ENCODE results near the gene PMCH. TPM values are rescaled to one million over a fixed set of nuclear protein-coding genes. Genes with fewer than 3 reads are reported as not detected.
"Not testable (repeated sequence)": the region's sequence is repeated elsewhere in the genome, so short reads cannot be mapped to it uniquely, and the experiment has no call there.

PMCH gene
- total and polyA plus RNA-seq, 10 of the 15 experiments (the other 5 are each of a cell fraction or from before 2014, with no cell fraction given): 0.35 to 2.1 (median 0.83) TPM; not detected in 4

DNA sequence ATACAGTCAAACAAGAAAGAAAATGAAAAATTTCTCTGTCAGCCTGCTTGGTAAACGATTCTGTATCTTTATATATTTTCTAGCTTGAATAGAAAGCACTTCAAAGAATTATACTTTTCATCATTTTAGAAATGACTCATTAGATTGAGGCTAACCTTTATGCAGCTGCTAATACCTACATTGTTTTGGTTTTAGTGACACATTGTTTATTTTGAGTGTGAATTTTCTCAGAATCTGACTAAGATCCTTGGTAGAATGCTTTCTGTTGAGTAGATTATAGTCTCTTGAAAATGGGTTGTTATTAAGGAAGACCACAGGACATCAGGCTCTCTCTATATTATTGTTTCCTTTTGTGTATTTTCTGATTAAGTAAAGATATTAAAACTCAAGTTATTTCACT, at the start of gene PMCH (continued):
- TF ChIP-seq, protein P1, sequence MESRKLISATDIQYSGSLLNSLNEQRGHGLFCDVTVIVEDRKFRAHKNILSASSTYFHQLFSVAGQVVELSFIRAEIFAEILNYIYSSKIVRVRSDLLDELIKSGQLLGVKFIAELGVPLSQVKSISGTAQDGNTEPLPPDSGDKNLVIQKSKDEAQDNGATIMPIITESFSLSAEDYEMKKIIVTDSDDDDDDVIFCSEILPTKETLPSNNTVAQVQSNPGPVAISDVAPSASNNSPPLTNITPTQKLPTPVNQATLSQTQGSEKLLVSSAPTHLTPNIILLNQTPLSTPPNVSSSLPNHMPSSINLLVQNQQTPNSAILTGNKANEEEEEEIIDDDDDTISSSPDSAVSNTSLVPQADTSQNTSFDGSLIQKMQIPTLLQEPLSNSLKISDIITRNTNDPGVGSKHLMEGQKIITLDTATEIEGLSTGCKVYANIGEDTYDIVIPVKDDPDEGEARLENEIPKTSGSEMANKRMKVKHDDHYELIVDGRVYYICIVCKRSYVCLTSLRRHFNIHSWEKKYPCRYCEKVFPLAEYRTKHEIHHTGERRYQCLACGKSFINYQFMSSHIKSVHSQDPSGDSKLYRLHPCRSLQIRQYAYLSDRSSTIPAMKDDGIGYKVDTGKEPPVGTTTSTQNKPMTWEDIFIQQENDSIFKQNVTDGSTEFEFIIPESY (IDR thresholded peaks at IDR 0.05): no peak
- TF ChIP-seq BACH1 (IDR thresholded peaks at IDR 0.05; ENCODE audit: borderline replicate concordance) (0 out of 2 replicates have a peak, but pooled peaks have one; percentile 17), ZBED1 (IDR thresholded peaks at IDR 0.05; ENCODE audit: borderline replicate concordance) (peak; percentile 71; the same call in 1 of the 2 replicates), TCF12 (IDR thresholded peaks at IDR 0.05; ENCODE audit: low read depth, low read length) (0 out of 2 replicates have a peak, but pooled peaks have one; percentile 43), SP1 (IDR thresholded peaks at IDR 0.05; ENCODE audit: low read depth, low read length) (no peak), CTCF (IDR thresholded peaks at IDR 0.05 in 2 of 3, conservative IDR thresholded peaks at IDR 0.05 in 1 of 3; ENCODE audit: control insufficient read depth in 2 of 3, extremely low read depth in 1 of 3, insufficient read depth in 1 of 3, low read depth in 3 of 3, low read length in 3 of 3) (no peak), ZNF207 (IDR thresholded peaks at IDR 0.05; ENCODE audit: borderline replicate concordance) (no peak), PAX5 (IDR thresholded peaks at IDR 0.05; ENCODE audit: borderline replicate concordance, low read depth, low read length) (no peak), RUNX3 (IDR thresholded peaks at IDR 0.05; ENCODE audit: low read length) (peak; percentile 86)

- H3K79me2 ChIP-seq (ENCODE audit: control insufficient read depth, insufficient read depth, low read length); H3K9ac ChIP-seq (ENCODE audit: control insufficient read depth, insufficient read depth, low read length); CTCF ChIA-PET; H4K20me1 ChIP-seq (ENCODE audit: control insufficient read depth, insufficient read depth); intact Hi-C loops (cut with micrococcal nuclease; ENCODE audit: unreplicated experiment); RAD21 ChIA-PET (ENCODE audit: unreplicated experiment); H3K4me1 ChIP-seq (ENCODE audit: control insufficient read depth, insufficient read depth, low read length); BruUV-seq (replicated peaks); H3K4me3 ChIP-seq; POLR2A ChIA-PET; H3K27me3 ChIP-seq (replicated peaks in 1 of 2; ENCODE audit: control insufficient read depth in 2 of 2, insufficient read depth in 2 of 2, low read length in 1 of 2); H2AFZ ChIP-seq (ENCODE audit: control insufficient read depth, low read depth, low read length); in situ Hi-C loops (cut with MboI); H3K36me3 ChIP-seq (ENCODE audit: control insufficient read depth in 2 of 2, insufficient read depth in 2 of 2, low read length in 1 of 2); H3K9me3 ChIP-seq (replicated peaks; ENCODE audit: control insufficient read depth, insufficient read depth, low read length); FAIRE-seq; H3K4me2 ChIP-seq (ENCODE audit: control insufficient read depth, insufficient read depth); H3K27ac ChIP-seq (ENCODE audit: control insufficient read depth, insufficient read depth); ATAC-seq; DNase-seq (ENCODE audit: low read depth, low spot score): not testable (repeated sequence)
- SMC1A ChIA-PET (ENCODE audit: uncharacterized antibody, unreplicated experiment): interaction anchor here (1.6 kb wide), 1 partner anchor 8 kb away, joined by 3 read pairs; no protein-coding TSS in a partner anchor
- 87% methylated on average over 2 of the region's 2 CpGs for WGBS (ENCODE audit: insufficient coverage, insufficient replicate concordance, low lambda C conversion rate, missing lambda C conversion rate)
These were observed 43.2 kb upstream of the PMCH start for GRCh38 chr12:102240859-102241258.
